GM21529 (cell line): ENCODE results near the gene WDR5.
"Not testable (repeated sequence)": the region's sequence is repeated elsewhere in the genome, so short reads cannot be mapped to it uniquely, and the experiment has no call there.

Experiments used
- ATAC-seq: cut with Tn5 transposase; IDR thresholded peaks from one replicate; pipeline ENCODE4 v1.9.1; 2021; ENCODE audit not compliant: unreplicated experiment

Gene WDR5

GRCh38 chr9:134135343-134136117, at the start of gene WDR5:
WDR5 (plus strand) TSS chr9:134136082; CDS start chr9:134139878, 3,796 bp downstream.
- peak; percentile 48 for ATAC-seq

- ATAC-seq, result no peak
Observed at GRCh38 chr9:134088063-134088725, 47.7 kb upstream of the WDR5 start.

- ATAC-seq, result no peak
Observed at GRCh38 chr9:134089972-134090371, 45.9 kb upstream of the WDR5 start.

- ATAC-seq, result no peak
Observed at GRCh38 chr9:134099123-134099761, 36.6 kb upstream of the WDR5 start.

- ATAC-seq, result no peak
Observed at GRCh38 chr9:134100040-134100439, 35.8 kb upstream of the WDR5 start.

- ATAC-seq, result not testable (repeated sequence)
Observed at GRCh38 chr9:134101133-134101532, 34.7 kb upstream of the WDR5 start.

- no peak for ATAC-seq
Observed at GRCh38 chr9:134101623-134102149, 34.2 kb upstream of the WDR5 start.

GRCh38 chr9:134103391-134103998, 32.4 kb upstream of the WDR5 start:
- no peak for ATAC-seq

GRCh38 chr9:134111064-134111463, 24.8 kb upstream of the WDR5 start:
- ATAC-seq, result no peak

GRCh38 chr9:134112561-134112960, 23.3 kb upstream of the WDR5 start:
- ATAC-seq, result no peak

GRCh38 chr9:134118972-134119371, 16.9 kb upstream of the WDR5 start:
- ATAC-seq, result not testable (repeated sequence)

GRCh38 chr9:134123764-134124128, 12.1 kb upstream of the WDR5 start:
- ATAC-seq, result no peak

GRCh38 chr9:134125413-134126095, 10.3 kb upstream of the WDR5 start:
- no peak for ATAC-seq

- ATAC-seq, result no peak
Observed at GRCh38 chr9:134126373-134126772, 9.5 kb upstream of the WDR5 start.

- no peak for ATAC-seq
Observed at GRCh38 chr9:134127065-134127580, 8.8 kb upstream of the WDR5 start.

- no peak for ATAC-seq
Observed at GRCh38 chr9:134127616-134128015, 8.3 kb upstream of the WDR5 start.

GRCh38 chr9:134128727-134129679, 6.9 kb upstream of the WDR5 start:
- no peak for ATAC-seq

GRCh38 chr9:134130503-134131375, 5.1 kb upstream of the WDR5 start:
- ATAC-seq, result no peak
